OCI-LY7 (cell line): ENCODE results near the gene PHF19. TPM values are rescaled to one million over a fixed set of nuclear protein-coding genes. Genes with fewer than 3 reads are reported as not detected.

Source experiments
- BruUV-seq: library from RNA; stranded (reverse); fragments of 400-500 nt; replicated peaks from 2 replicates; lab custom pipeline; 2021; lab: Mats Ljungman, UMichigan
- CTCF ChIA-PET: fragments of 300-600 bp; sonication (Branson Sonifier 250); formaldehyde crosslinking; loops from one replicate; lab custom pipeline; 2022; ENCODE audit warnings: antibody characterized with exemption; ENCODE audit not compliant: unreplicated experiment; lab: Charles Lee
- POLR2A ChIA-PET: fragments of 300-600 bp; sonication (Branson Sonifier 250); formaldehyde crosslinking; loops from one replicate; lab custom pipeline; 2022; ENCODE audit warnings: antibody characterized with exemption; lab: Charles Lee
- DNase-seq: peaks from one replicate; pipeline ENCODE4 v3.0.0-alpha.2; 2015; ENCODE audit warnings: low spot score
- H2AFZ ChIP-seq: fragments of 200-600 bp; sonication (generic), shearing (Covaris generic); 2 replicates; pipeline ENCODE4 v1.6.1; 2014; ENCODE audit warnings: mild to moderate bottlenecking, antibody characterized with exemption, low read length, moderate library complexity
- H3K27ac ChIP-seq: fragments of 200-600 bp; sonication (generic); 2 replicates; pipeline ENCODE4 v1.5.1; 2014; ENCODE audit warnings: mixed run types, low read depth, mild to moderate bottlenecking, moderate library complexity, low read length, inconsistent platforms; ENCODE audit not compliant: poor library complexity, severe bottlenecking
- H3K36me3 ChIP-seq: fragments of 200-600 bp; sonication (generic); 2 replicates; pipeline ENCODE4 v1.6.1; 2014; ENCODE audit warnings: mild to moderate bottlenecking, antibody characterized with exemption, low read length, moderate library complexity, mixed read lengths; ENCODE audit not compliant: insufficient read depth
- H3K4me1 ChIP-seq: fragments of 200-600 bp; sonication (generic); 2 replicates; pipeline ENCODE4 v1.5.1; 2014; ENCODE audit warnings: mild to moderate bottlenecking, low read length; ENCODE audit not compliant: insufficient read depth, poor library complexity, severe bottlenecking
- H3K4me2 ChIP-seq: fragments of 200-600 bp; sonication (generic); 2 replicates; pipeline ENCODE4 v1.6.1; 2014; ENCODE audit warnings: mild to moderate bottlenecking, low read length
- H3K4me3 ChIP-seq: fragments of 200-600 bp; sonication (generic); 2 replicates; pipeline ENCODE4 v1.5.1; 2014; ENCODE audit warnings: mild to moderate bottlenecking, low read depth, low read length; ENCODE audit not compliant: poor library complexity, severe bottlenecking
- H3K79me2 ChIP-seq: fragments of 200-600 bp; sonication (generic); 2 replicates; pipeline ENCODE4 v1.6.1; 2016; ENCODE audit warnings: low read depth, mild to moderate bottlenecking, low read length, moderate library complexity, mixed read lengths; ENCODE audit not compliant: insufficient read depth
- H3K9me2 ChIP-seq: fragments of 200-600 bp; sonication (generic); 2 replicates; pipeline ENCODE4 v1.6.1; 2016; ENCODE audit warnings: mild to moderate bottlenecking, low read length, mixed read lengths; ENCODE audit not compliant: insufficient read depth
- H3K9me3 ChIP-seq: fragments of 200-600 bp; sonication (generic); 2 replicates; pipeline ENCODE4 v1.6.1; 2014; ENCODE audit warnings: mild to moderate bottlenecking, mixed run types, low read length, mixed read lengths
- H4K20me1 ChIP-seq: fragments of 200-600 bp; sonication (generic); 2 replicates; pipeline ENCODE4 v1.6.1; 2014; ENCODE audit warnings: mild to moderate bottlenecking, antibody characterized with exemption, low read length, moderate library complexity, mixed read lengths; ENCODE audit not compliant: insufficient read depth
- EZH2phosphoT487 ChIP-seq: fragments of 200-600 bp; sonication (generic); IDR thresholded peaks from 2 replicates; pipeline ENCODE4 v1.6.1; 2018; ENCODE audit warnings: low read depth, borderline replicate concordance, mild to moderate bottlenecking, mixed run types, antibody characterized with exemption, low read length, moderate library complexity, mixed read lengths
- intact Hi-C: fragments of 100-400 bp; cut with micrococcal nuclease; formaldehyde crosslinking; loops from one replicate; pipeline ENCODE4 v1.10.0; 2022; ENCODE audit not compliant: unreplicated experiment
- total RNA-seq, 2 experiments: library from RNA; depleted of rRNA in 1 of 2; stranded (reverse); fragments of >200 nt in 1 of 2; shearing (Covaris generic) in 1 of 2; gene quantifications; 2 replicates each; pipeline ENCODE4 v1.2.3, GENCODE V29; 2014 to 2022
- TF ChIP-seq, protein P1 (sequence below): fragments of 200-600 bp; sonication (generic); conservative IDR thresholded peaks from 2 replicates; pipeline ENCODE4 v1.5.1; 2014; ENCODE audit warnings: mild to moderate bottlenecking, antibody characterized with exemption, low read length, moderate library complexity, mixed read lengths

Gene PHF19
- total RNA-seq, 2 experiments from 2014 or later, result 102 to 214 TPM

DNA sequence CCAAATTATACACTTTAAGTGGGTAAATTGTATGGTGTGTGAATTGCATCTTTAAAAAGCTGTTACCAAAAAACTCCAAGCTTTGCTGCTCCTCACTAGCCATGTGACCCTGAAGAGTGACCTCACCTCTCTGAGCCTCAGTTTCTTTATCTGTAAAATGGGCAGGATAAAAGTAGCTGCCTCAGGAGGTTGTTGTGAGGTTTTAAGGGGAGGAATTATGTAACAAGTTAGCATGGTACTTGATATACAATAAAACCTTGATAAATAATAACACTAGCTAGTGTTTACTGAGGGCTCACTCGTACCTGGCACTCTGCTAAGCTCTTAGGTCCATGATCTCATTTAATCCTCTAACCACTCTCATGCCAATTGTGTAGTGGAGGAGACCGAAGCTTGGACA, 19.0 kb upstream of the PHF19 start:
- Histone ChIP-seq H3K79me2 (no peaks in the 10 kb centered on the region; the same call in 1 of the 2 replicates), H4K20me1 (no peaks in the 10 kb centered on the region), H3K4me1 (peaks cover 99% of the 10 kb centered on the region), H3K9me3 (no peaks in the 10 kb centered on the region), H2AFZ (no peak overlapping the region), H3K36me3 (no peaks in the 10 kb centered on the region), H3K27ac (peak overlapping the region; percentile 85), H3K4me2 (no peak overlapping the region), H3K4me3 (no peak overlapping the region), H3K9me2 (no peaks in the 10 kb centered on the region)
- BruUV-seq, result no TSS peak
- DNase-seq, result no peak
- intact Hi-C loops, result no loop called here
- no peak for TF ChIP-seq EZH2phosphoT487
- TF ChIP-seq, protein P1, sequence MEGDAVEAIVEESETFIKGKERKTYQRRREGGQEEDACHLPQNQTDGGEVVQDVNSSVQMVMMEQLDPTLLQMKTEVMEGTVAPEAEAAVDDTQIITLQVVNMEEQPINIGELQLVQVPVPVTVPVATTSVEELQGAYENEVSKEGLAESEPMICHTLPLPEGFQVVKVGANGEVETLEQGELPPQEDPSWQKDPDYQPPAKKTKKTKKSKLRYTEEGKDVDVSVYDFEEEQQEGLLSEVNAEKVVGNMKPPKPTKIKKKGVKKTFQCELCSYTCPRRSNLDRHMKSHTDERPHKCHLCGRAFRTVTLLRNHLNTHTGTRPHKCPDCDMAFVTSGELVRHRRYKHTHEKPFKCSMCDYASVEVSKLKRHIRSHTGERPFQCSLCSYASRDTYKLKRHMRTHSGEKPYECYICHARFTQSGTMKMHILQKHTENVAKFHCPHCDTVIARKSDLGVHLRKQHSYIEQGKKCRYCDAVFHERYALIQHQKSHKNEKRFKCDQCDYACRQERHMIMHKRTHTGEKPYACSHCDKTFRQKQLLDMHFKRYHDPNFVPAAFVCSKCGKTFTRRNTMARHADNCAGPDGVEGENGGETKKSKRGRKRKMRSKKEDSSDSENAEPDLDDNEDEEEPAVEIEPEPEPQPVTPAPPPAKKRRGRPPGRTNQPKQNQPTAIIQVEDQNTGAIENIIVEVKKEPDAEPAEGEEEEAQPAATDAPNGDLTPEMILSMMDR, result no peak
- ChIA-PET CTCF (interaction anchor here (1.1 kb wide), 1 partner anchor 10 kb away, joined by 3 read pairs; no protein-coding TSS in a partner anchor), POLR2A (interaction anchor here (0.7 to 16.9 kb wide), 8 partner anchors 8 to 186 kb away, joined by 3 to 372 read pairs (median 6); partner anchors contain the start of genes PHF19 and TRAF1)

DNA sequence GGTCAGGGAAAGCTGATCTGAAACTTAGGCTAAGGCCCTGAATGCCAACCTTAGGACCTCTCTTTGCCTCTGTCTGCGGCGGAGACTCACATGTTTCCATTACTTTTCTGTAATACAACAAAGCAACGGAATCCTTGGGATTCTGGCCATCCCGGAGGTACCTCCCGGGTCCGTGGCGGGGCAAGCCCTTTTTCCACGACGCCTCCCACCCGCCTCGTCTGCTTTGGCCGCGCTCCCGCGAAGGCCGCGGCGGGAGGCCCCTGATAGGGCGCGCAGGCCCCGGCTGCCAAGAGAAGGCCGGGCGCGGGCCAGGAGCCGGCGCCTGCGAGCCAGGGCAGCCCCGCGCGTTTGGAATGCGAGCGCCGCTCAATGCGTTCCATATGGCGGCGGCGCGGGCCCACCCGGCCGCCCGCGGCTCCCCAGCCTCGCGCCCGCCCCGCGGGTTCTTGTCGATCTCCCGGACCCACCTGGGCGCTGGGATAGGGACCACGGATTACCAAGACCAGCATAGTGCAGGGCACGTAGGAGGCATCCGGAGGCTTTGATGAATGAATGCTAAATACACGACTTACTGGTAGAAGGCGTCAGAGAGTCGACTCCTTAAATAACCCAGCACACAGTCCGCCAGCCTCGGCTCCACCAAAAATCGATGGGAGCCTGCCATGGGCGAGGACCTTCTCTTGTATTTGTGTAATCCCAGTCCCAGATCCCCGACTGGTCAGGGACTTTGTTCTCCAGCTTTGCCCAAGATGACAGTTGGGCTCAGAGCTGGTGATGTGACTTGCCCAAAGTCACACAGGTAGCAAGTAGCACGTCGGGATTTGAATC, 17.5 kb upstream of the PHF19 start:
- Histone ChIP-seq H2AFZ (no peak overlapping the region), H3K27ac (peak overlapping the region; percentile 98), H3K9me2 (no peaks in the 10 kb centered on the region), H3K36me3 (no peaks in the 10 kb centered on the region), H3K79me2 (no peaks in the 10 kb centered on the region), H3K9me3 (no peaks in the 10 kb centered on the region), H4K20me1 (no peaks in the 10 kb centered on the region), H3K4me2 (peak overlapping the region; percentile 60; the same call in 1 of the 2 replicates), H3K4me3 (no peak overlapping the region), H3K4me1 (peaks cover 99% of the 10 kb centered on the region)
- POLR2A ChIA-PET, result interaction anchor here (1.0 to 16.9 kb wide), 7 partner anchors 8 to 187 kb away, joined by 4 to 372 read pairs (median 9); partner anchors contain the start of genes PHF19 and TRAF1
- CTCF ChIA-PET, result interaction anchor here (0.9 to 3.4 kb wide), 3 partner anchors 7 to 10 kb away, joined by 3 to 15 read pairs (median 3); no protein-coding TSS in a partner anchor
- no TSS peak for BruUV-seq
- TF ChIP-seq, protein P1, result no peak
- no peak for TF ChIP-seq EZH2phosphoT487
- DNase-seq, result no peak
- intact Hi-C loops, result loop anchor here (5.0 kb wide), 1 partner anchor 178 kb away; the partner anchor contains the start of gene CNTRL
